Measurements from ENCODE around the gene IQGAP1.
"Not testable (repeated sequence)": the region's sequence is repeated elsewhere in the genome, so short reads cannot be mapped to it uniquely, and the experiment has no call there.

IQGAP1 gene

GRCh38 chr15:90405055-90405607 is 17.1 kb downstream of the IQGAP1 start:
- Histone ChIP-seq H3K4me3 (replicated peaks; ENCODE audit: low read depth, low read length) (no peak overlapping the region), H3K36me3 (ENCODE audit: control insufficient read depth, insufficient read depth, low read length) (no peaks in the 10 kb centered on the region), H3K27me3 (replicated peaks; ENCODE audit: control insufficient read depth, insufficient read depth, low read length) (no peaks in the 10 kb centered on the region)
- no peak for TF ChIP-seq CTCF (IDR thresholded peaks at IDR 0.05; ENCODE audit: insufficient read depth, low read length, poor library complexity, severe bottlenecking)
- DNase-seq (ENCODE audit: extremely low read depth, insufficient read length): no peak

DNA sequence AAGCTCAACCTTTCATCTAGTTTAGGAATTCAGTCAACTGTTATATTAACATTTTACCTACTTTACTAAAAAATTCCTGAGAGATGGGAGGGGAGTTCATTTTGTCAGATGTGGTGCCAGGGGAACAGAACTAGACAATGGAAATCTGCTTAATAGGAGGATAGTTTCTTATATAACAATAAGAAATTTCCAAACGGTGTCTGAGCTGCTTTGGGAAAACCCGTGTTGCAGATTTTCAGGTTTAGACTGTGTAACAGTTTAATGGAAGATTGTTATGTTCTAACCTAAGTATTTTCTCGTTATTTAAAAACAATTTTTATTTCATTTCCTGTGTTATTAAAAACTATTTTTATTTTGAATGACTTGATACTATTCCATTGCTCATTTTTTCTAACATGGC is 19.3 kb downstream of the IQGAP1 start:
- DNase-seq (ENCODE audit: extremely low read depth, insufficient read length): no peak
- no peaks in the 10 kb centered on the region for H3K27me3 ChIP-seq (replicated peaks; ENCODE audit: control insufficient read depth, insufficient read depth, low read length)
- H3K36me3 ChIP-seq (ENCODE audit: control insufficient read depth, insufficient read depth, low read length): no peaks in the 10 kb centered on the region
- H3K4me3 ChIP-seq (replicated peaks; ENCODE audit: low read depth, low read length): no peak overlapping the region
- TF ChIP-seq CTCF (IDR thresholded peaks at IDR 0.05; ENCODE audit: insufficient read depth, low read length, poor library complexity, severe bottlenecking): no peak

DNA sequence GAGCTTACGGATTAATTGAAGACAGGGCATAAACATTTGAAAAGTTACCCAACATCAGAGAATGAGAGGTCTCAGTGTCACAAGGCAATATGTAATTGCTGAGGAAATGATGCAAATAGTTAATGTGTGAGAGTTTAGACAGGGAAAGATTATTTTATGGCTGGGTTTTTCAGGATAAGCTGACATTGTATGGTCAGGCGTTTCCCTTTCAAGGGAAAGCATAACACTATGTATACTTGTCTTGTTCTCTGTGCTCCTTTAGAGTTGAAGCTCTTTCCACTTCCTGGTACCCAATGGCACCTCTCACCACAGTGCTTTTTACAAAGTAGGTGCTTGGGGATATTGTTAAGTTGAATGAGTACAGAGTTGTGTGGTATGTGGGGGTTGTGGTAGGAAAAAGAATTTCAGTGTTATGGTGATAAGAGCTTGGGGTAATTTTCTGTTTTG is 19.9 kb downstream of the IQGAP1 start:
- H3K36me3 ChIP-seq (ENCODE audit: control insufficient read depth, insufficient read depth, low read length): no peaks in the 10 kb centered on the region
- H3K4me3 ChIP-seq (replicated peaks; ENCODE audit: low read depth, low read length): no peak overlapping the region
- no peak for DNase-seq (ENCODE audit: extremely low read depth, insufficient read length)
- no peaks in the 10 kb centered on the region for H3K27me3 ChIP-seq (replicated peaks; ENCODE audit: control insufficient read depth, insufficient read depth, low read length)
- no peak for TF ChIP-seq CTCF (IDR thresholded peaks at IDR 0.05; ENCODE audit: insufficient read depth, low read length, poor library complexity, severe bottlenecking)

GRCh38 chr15:90408657-90409056 is 20.6 kb downstream of the IQGAP1 start:
- no peak overlapping the region for H3K4me3 ChIP-seq (replicated peaks; ENCODE audit: low read depth, low read length)
- no peaks in the 10 kb centered on the region for H3K27me3 ChIP-seq (replicated peaks; ENCODE audit: control insufficient read depth, insufficient read depth, low read length)
- TF ChIP-seq CTCF (IDR thresholded peaks at IDR 0.05; ENCODE audit: insufficient read depth, low read length, poor library complexity, severe bottlenecking): no peak
- H3K36me3 ChIP-seq (ENCODE audit: control insufficient read depth, insufficient read depth, low read length): no peaks in the 10 kb centered on the region
- no peak for DNase-seq (ENCODE audit: extremely low read depth, insufficient read length)

DNA sequence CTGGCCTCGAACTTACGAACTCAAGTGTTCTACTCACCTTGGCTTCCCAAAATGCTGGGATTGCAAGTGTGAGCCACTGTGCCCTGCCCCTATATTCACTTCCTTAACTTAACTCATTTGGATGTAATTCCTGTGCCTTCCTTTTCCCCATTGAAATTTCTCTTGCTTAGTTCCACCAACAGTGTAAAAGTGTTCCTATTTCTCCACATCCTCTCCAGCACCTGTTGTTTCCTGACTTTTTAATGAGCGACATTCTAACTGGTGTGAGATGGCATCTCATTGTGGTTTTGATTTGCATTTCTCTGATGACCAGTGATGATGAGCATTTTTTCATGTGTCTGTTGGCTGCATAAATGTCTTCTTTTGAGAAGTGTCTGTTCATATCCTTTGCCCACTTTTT is 21.5 kb downstream of the IQGAP1 start:
- not testable (repeated sequence) for H3K36me3 ChIP-seq (ENCODE audit: control insufficient read depth, insufficient read depth, low read length); DNase-seq (ENCODE audit: extremely low read depth, insufficient read length); H3K27me3 ChIP-seq (replicated peaks; ENCODE audit: control insufficient read depth, insufficient read depth, low read length); H3K4me3 ChIP-seq (replicated peaks; ENCODE audit: low read depth, low read length)

GRCh38 chr15:90410316-90410715 is 22.3 kb downstream of the IQGAP1 start:
- not testable (repeated sequence) for H3K27me3 ChIP-seq (replicated peaks; ENCODE audit: control insufficient read depth, insufficient read depth, low read length); DNase-seq (ENCODE audit: extremely low read depth, insufficient read length); H3K36me3 ChIP-seq (ENCODE audit: control insufficient read depth, insufficient read depth, low read length); H3K4me3 ChIP-seq (replicated peaks; ENCODE audit: low read depth, low read length)

GRCh38 chr15:90411176-90411575 is 23.1 kb downstream of the IQGAP1 start:
- H3K36me3 ChIP-seq (ENCODE audit: control insufficient read depth, insufficient read depth, low read length): no peaks in the 10 kb centered on the region
- TF ChIP-seq CTCF (IDR thresholded peaks at IDR 0.05; ENCODE audit: insufficient read depth, low read length, poor library complexity, severe bottlenecking): no peak
- H3K4me3 ChIP-seq (replicated peaks; ENCODE audit: low read depth, low read length): no peak overlapping the region
- H3K27me3 ChIP-seq (replicated peaks; ENCODE audit: control insufficient read depth, insufficient read depth, low read length): no peaks in the 10 kb centered on the region
- DNase-seq (ENCODE audit: extremely low read depth, insufficient read length): no peak
